ENCODE measurements around the gene RBM38. TPM values are rescaled to one million over a fixed set of nuclear protein-coding genes. Genes with fewer than 3 reads are reported as not detected.
A peak's percentile ranks its signal among the peaks of the same experiment; 100 is the strongest.

Gene RBM38
- total RNA-seq, 4 donors from 2014 or later = 67.6 to 203 (median 139) TPM

DNA sequence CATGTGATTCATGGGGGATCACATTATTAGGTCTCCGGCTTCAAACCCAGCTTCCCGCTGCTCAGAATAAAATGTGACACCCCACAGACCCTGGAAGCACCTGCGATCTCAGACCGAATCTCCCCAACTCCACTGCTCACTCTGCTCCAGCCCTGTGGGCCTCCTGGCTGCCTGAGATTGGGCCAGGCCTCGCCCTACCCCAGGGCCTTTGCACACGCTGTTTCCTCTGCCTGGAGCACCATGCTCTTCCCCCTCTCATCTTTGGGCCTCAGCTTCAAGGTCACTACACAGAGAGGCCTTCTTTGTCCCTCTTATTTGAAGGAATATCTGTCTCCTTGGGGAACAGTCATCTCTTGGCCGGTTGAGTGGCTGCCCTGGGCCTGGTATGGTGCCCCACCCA, 48.8 kb downstream of the RBM38 start:
- TF ChIP-seq POLR2AphosphoS5 (IDR thresholded peaks at IDR 0.05) (no peak), EP300 (IDR thresholded peaks at IDR 0.05) (no peak), CTCF (IDR thresholded peaks at IDR 0.05) (no peak), POLR2A (IDR thresholded peaks at IDR 0.05; ENCODE audit: low read depth) (no peak)
- Histone ChIP-seq H3K27me3 (peaks cover 0 to 6% (median 0%) of the 10 kb centered on the region in 4 donors), H3K36me3 (no peaks in the 10 kb centered on the region), H3K27ac (replicated peaks in 1 of 4) (peak overlapping the region; percentile 90 to 96 (median 96)), H3K4me1 (peaks cover 70 to 96% (median 95%) of the 10 kb centered on the region in 4 donors), H3K9me3 (peaks cover 0 to 5% (median 0%) of the 10 kb centered on the region in 4 donors), H3K4me3 (no peak overlapping the region)
- intact Hi-C loops (cut with DNase I) = loop anchor here (5.0 kb wide), 1 partner anchor 33 kb away; no protein-coding TSS in a partner anchor
- WGBS = 92% methylated on average over 7 of the region's 7 CpGs
- DNase-seq (ENCODE audit: extremely low spot score) = no peak

GRCh38 chr20:57440678-57441509, 49.7 kb downstream of the RBM38 start:
- TF ChIP-seq POLR2AphosphoS5 (IDR thresholded peaks at IDR 0.05) (peak; percentile 88 to 92), EP300 (IDR thresholded peaks at IDR 0.05) (peak; percentile 75), POLR2A (IDR thresholded peaks at IDR 0.05; ENCODE audit: low read depth) (peak; percentile 31), CTCF (IDR thresholded peaks at IDR 0.05) (no peak)
- H3K9me3 ChIP-seq = peaks cover 0 to 5% (median under 1%) of the 10 kb centered on the region in 4 donors
- peaks cover 64 to 96% (median 94%) of the 10 kb centered on the region in 4 donors for H3K4me1 ChIP-seq
- 13% methylated on average over 3 of the region's 33 CpGs for whole genome bisulfite sequencing
- H3K27ac ChIP-seq (replicated peaks in 1 of 4) = peak overlapping the region; percentile 90 to 96 (median 96)
- DNase-seq (ENCODE audit: extremely low spot score) = peak; percentile 94
- peak overlapping the region in 1 of 4 donors; percentile 10 for H3K4me3 ChIP-seq
- intact Hi-C loops (cut with DNase I) = loop anchor here (5.0 kb wide), 1 partner anchor 34 kb away; no protein-coding TSS in a partner anchor
- no peaks in the 10 kb centered on the region for H3K36me3 ChIP-seq
- peaks cover 0 to 6% (median 0%) of the 10 kb centered on the region in 4 donors for H3K27me3 ChIP-seq

DNA sequence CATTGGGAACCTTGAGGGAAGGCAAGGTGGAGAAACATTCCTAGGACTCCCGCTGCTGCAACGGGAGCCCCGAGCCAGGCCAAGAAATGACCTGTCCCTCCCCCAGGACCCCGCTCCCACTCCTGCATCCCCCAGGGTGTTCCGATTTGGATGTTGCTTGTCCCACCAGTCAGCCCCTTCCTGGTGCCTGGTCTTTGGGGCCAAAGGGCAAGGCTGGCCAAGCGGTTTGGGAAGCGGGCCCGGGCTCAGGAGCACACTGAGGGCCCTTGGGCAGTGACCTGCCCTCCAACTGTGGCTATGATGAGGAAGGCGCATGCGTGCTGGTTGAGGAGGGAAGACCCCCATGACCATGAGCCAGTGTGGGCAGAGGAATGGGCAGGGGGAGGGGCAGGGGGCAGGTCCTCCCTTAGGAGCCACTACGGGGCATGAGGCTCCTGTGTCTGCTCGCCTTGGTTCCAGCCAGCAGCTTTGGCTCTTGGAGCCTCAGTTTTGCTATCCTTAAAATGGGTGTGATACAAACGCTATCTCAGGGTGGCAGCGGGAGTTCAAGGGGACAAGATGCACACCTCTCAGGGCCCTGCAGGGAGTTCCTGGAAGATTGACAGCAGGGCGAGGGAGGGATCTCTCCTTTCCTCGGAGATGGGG, 50.4 kb downstream of the RBM38 start:
- Histone ChIP-seq H3K4me3 (peak overlapping the region in 1 of 4 donors; percentile 20), H3K4me1 (peaks cover 60 to 94% (median 90%) of the 10 kb centered on the region in 4 donors), H3K36me3 (no peaks in the 10 kb centered on the region), H3K27me3 (peaks cover 0 to 6% (median 0%) of the 10 kb centered on the region in 4 donors), H3K27ac (replicated peaks in 1 of 4) (peak overlapping the region; percentile 90 to 96 (median 96)), H3K9me3 (peaks cover 0 to 5% (median 2%) of the 10 kb centered on the region in 4 donors)
- DNase-seq (ENCODE audit: extremely low spot score) = no peak
- TF ChIP-seq POLR2A (IDR thresholded peaks at IDR 0.05; ENCODE audit: low read depth) = no peak
- TF ChIP-seq EP300 (IDR thresholded peaks at IDR 0.05) = no peak
- no peak for TF ChIP-seq POLR2AphosphoS5 (IDR thresholded peaks at IDR 0.05)
- TF ChIP-seq CTCF (IDR thresholded peaks at IDR 0.05) = no peak
- intact Hi-C loops (cut with DNase I) = loop anchor here (5.0 kb wide), 1 partner anchor 34 kb away; no protein-coding TSS in a partner anchor
- 75% methylated on average over 9 of the region's 16 CpGs for WGBS

- H3K27me3 ChIP-seq = peaks cover 0 to 6% (median 0%) of the 10 kb centered on the region in 4 donors
- H3K9me3 ChIP-seq = peaks cover 0 to 5% (median 4%) of the 10 kb centered on the region in 4 donors
- peak overlapping the region; percentile 90 to 96 (median 96) for H3K27ac ChIP-seq (replicated peaks in 1 of 4)
- H3K4me3 ChIP-seq = no peak overlapping the region
- peak; percentile 54 to 70 for TF ChIP-seq POLR2AphosphoS5 (IDR thresholded peaks at IDR 0.05)
- TF ChIP-seq EP300 (IDR thresholded peaks at IDR 0.05) = no peak
- WGBS = 58% methylated on average over 16 of the region's 17 CpGs
- H3K36me3 ChIP-seq = no peaks in the 10 kb centered on the region
- H3K4me1 ChIP-seq = peaks cover 60 to 90% (median 85%) of the 10 kb centered on the region in 4 donors
- intact Hi-C loops (cut with DNase I) = loop anchor here (5.0 kb wide), 1 partner anchor 35 kb away; no protein-coding TSS in a partner anchor
- no peak for DNase-seq (ENCODE audit: extremely low spot score)
These were observed 51.1 kb downstream of the RBM38 start for GRCh38 chr20:57442158-57442887.

All from esophagus muscularis mucosa (tissue), 4 donors.